HepG2 (cell line): ENCODE results near the gene RCHY1. TPM values are rescaled to one million over a fixed set of nuclear protein-coding genes. Genes with fewer than 3 reads are reported as not detected.
A peak's percentile ranks its signal among the peaks of the same experiment; 100 is the strongest.

Experiments used
- ATF1 ChIP-seq: IDR thresholded peaks from 2 replicates; pipeline ENCODE4 v1.6.1; 2016; ENCODE audit warnings: mild to moderate bottlenecking, control low read depth
- CREM ChIP-seq, 2 experiments: sonication (generic) in 1 of 2; formaldehyde crosslinking in 1 of 2; IDR thresholded peaks; 2 replicates each; pipeline versions ENCODE4 v1.4.0 to v1.6.1; 2016 to 2020; ENCODE audit warnings: antibody characterized with exemption in 1 of 2, mild to moderate bottlenecking in 1 of 2, missing genetic modification reagents in 1 of 2
- GATAD2A ChIP-seq: IDR thresholded peaks from 2 replicates; pipeline ENCODE4 v1.6.1; 2016
- KAT7 ChIP-seq: IDR thresholded peaks from 2 replicates; pipeline ENCODE4 v1.6.1; 2018; ENCODE audit warnings: borderline replicate concordance, missing compliant biosample characterization
- NFE2L2 ChIP-seq: fragments of 150-350 bp; IDR thresholded peaks from 2 replicates; pipeline ENCODE4 v1.6.1; 2014; ENCODE audit warnings: low read length
- NFIC ChIP-seq: IDR thresholded peaks from 2 replicates; pipeline ENCODE4 v1.6.1; 2012; ENCODE audit warnings: mild to moderate bottlenecking, low read length, inconsistent platforms
- REXO4 ChIP-seq: sonication (generic); formaldehyde crosslinking; IDR thresholded peaks from 2 replicates; pipeline ENCODE4 v1.8.0; 2022; ENCODE audit warnings: missing genetic modification reagents, mild to moderate bottlenecking, borderline replicate concordance
- RFX5 ChIP-seq: IDR thresholded peaks from 2 replicates; pipeline ENCODE4 v1.6.1; 2011; ENCODE audit warnings: low read depth, low read length, improper control_type of control experiment
- RFXANK ChIP-seq: IDR thresholded peaks from 2 replicates; pipeline ENCODE4 v1.6.1; 2016
- SIN3B ChIP-seq: fragments of 150-350 bp; IDR thresholded peaks from 2 replicates; pipeline ENCODE4 v1.6.1; 2014; ENCODE audit warnings: low read length
- ZBTB2 ChIP-seq: sonication (generic); formaldehyde crosslinking; IDR thresholded peaks from 2 replicates; pipeline ENCODE4 v1.8.0; 2022; ENCODE audit warnings: low read depth, missing genetic modification reagents
- ZFP1 ChIP-seq: IDR thresholded peaks from 2 replicates; pipeline ENCODE4 v1.6.1; 2016
- ZNF570 ChIP-seq: sonication (generic); formaldehyde crosslinking; IDR thresholded peaks from 2 replicates; pipeline ENCODE4 v1.4.0; 2020; ENCODE audit warnings: mild to moderate bottlenecking, missing genetic modification reagents, borderline replicate concordance
- ZSCAN25 ChIP-seq: sonication (generic); formaldehyde crosslinking; IDR thresholded peaks from 2 replicates; pipeline ENCODE4 v1.8.0; 2022; ENCODE audit warnings: mild to moderate bottlenecking, missing genetic modification reagents
- polyA plus RNA-seq, 8 experiments: library from polyadenylated mRNA; depleted of rRNA in 3 of 8; stranded (reverse) in 7 of 8; unstranded in 1 of 8; fragments of >200 nt; fragmentation: Illumina TruSeq in 4 of 8; extraction: Trizol in 4 of 8; gene quantifications; 2 replicates each; pipeline versions ENCODE4 v1.2.1 to v1.2.3, GENCODE V29; 2011 to 2016; ENCODE audit warnings: low read depth in 4 of 8, missing spikeins in 1 of 8, mixed read lengths in 1 of 8; ENCODE audit not compliant: insufficient read depth in 1 of 8
- total RNA-seq, 5 experiments: library from RNA; depleted of rRNA; stranded (reverse); fragments of >200 nt; fragmentation: Illumina TruSeq; extraction: Trizol; gene quantifications; 2 replicates each; pipeline ENCODE4 v1.2.3, GENCODE V29; 2016; ENCODE audit warnings: low read depth in 1 of 5
- TF ChIP-seq, protein P1 (sequence below): sonication (generic); formaldehyde crosslinking; IDR thresholded peaks from 2 replicates; pipeline ENCODE4 v1.4.0; 2020; ENCODE audit warnings: missing genetic modification reagents, borderline replicate concordance
- TF ChIP-seq, protein P2 (sequence below): sonication (generic); formaldehyde crosslinking; IDR thresholded peaks from 2 replicates; pipeline ENCODE4 v1.5.1; 2020; ENCODE audit warnings: missing genetic modification reagents, mild to moderate bottlenecking, borderline replicate concordance
- TF ChIP-seq, protein P3 (sequence below): sonication (generic); formaldehyde crosslinking; conservative IDR thresholded peaks from 2 replicates; pipeline ENCODE4 v1.4.0; 2020; ENCODE audit warnings: missing genetic modification reagents
- TF ChIP-seq, protein P4 (sequence below): sonication (generic); formaldehyde crosslinking; IDR thresholded peaks from 2 replicates; pipeline ENCODE4 v1.8.1; 2022; ENCODE audit warnings: mild to moderate bottlenecking, missing genetic modification reagents

RCHY1 gene
- total and polyA plus RNA-seq, 2 of the 13 experiments (the other 11 are each of a cell fraction or from before 2014, with no cell fraction given), result 19.9 to 30.5 TPM

DNA sequence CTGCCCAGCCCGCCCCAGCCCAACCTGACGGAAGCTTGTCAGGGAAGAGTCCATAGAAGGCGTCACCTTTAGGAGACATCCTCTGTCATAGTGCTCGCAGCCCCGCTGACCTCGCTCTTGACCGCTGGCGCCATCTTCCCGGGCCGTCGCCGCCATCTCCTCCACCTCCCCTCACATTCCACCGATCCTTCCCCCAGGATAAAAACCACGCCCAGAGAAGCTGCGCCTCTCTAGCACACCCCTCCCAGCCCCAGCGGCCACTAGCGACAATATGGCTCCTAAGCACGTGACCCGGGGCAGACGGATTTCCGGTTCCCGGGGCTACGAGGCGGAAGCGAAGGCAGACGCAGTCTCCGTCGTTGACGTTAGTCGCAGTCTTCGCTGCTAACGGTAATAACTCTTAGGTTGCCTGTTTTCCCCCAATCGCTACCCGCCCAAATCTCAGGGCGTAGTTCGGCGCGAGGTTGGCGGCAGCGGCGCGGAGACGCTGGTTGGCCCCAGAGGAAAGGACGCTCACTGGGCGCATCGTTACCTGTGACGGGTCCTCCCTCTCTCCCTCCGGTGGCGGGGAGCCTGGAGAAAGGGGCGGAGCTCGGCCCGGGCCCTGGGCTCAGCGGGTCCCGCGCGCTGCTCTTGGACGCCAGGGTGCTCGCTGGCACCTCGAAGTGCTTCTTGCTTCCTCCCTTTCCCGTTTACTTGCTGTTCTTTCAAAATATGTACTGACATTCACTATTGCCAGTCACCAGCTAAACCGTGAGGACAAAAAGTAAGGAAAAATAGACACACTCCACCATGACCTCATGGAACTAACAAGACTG lies at the start of gene RCHY1, which contains the start of gene THAP6 (continued):
- TF ChIP-seq, protein P1, sequence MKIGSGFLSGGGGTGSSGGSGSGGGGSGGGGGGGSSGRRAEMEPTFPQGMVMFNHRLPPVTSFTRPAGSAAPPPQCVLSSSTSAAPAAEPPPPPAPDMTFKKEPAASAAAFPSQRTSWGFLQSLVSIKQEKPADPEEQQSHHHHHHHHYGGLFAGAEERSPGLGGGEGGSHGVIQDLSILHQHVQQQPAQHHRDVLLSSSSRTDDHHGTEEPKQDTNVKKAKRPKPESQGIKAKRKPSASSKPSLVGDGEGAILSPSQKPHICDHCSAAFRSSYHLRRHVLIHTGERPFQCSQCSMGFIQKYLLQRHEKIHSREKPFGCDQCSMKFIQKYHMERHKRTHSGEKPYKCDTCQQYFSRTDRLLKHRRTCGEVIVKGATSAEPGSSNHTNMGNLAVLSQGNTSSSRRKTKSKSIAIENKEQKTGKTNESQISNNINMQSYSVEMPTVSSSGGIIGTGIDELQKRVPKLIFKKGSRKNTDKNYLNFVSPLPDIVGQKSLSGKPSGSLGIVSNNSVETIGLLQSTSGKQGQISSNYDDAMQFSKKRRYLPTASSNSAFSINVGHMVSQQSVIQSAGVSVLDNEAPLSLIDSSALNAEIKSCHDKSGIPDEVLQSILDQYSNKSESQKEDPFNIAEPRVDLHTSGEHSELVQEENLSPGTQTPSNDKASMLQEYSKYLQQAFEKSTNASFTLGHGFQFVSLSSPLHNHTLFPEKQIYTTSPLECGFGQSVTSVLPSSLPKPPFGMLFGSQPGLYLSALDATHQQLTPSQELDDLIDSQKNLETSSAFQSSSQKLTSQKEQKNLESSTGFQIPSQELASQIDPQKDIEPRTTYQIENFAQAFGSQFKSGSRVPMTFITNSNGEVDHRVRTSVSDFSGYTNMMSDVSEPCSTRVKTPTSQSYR, result peak; percentile 34; the same call in 1 of the 2 replicates
- TF ChIP-seq ATF1 (CRISPR knock-in tag), result peak; percentile 79
- TF ChIP-seq NFE2L2, result no peak
- peak; percentile 80 for TF ChIP-seq GATAD2A (CRISPR knock-in tag)
- peak; percentile 65; the same call in 1 of the 2 replicates for TF ChIP-seq RFXANK (CRISPR knock-in tag)
- no peak; the same call in 1 of the 2 replicates for TF ChIP-seq SIN3B
- TF ChIP-seq RFX5, result no peak; the same call in 1 of the 2 replicates
- TF ChIP-seq, protein P2, sequence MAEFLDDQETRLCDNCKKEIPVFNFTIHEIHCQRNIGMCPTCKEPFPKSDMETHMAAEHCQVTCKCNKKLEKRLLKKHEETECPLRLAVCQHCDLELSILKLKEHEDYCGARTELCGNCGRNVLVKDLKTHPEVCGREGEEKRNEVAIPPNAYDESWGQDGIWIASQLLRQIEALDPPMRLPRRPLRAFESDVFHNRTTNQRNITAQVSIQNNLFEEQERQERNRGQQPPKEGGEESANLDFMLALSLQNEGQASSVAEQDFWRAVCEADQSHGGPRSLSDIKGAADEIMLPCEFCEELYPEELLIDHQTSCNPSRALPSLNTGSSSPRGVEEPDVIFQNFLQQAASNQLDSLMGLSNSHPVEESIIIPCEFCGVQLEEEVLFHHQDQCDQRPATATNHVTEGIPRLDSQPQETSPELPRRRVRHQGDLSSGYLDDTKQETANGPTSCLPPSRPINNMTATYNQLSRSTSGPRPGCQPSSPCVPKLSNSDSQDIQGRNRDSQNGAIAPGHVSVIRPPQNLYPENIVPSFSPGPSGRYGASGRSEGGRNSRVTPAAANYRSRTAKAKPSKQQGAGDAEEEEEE, result no peak
- no peak for TF ChIP-seq ZNF570
- TF ChIP-seq ZFP1 (CRISPR knock-in tag), result 0 out of 2 replicates have a peak, but pooled peaks have one; percentile 49
- no peak for TF ChIP-seq ZSCAN25 (CRISPR knock-in tag)
- TF ChIP-seq REXO4, result no peak
- TF ChIP-seq KAT7 (CRISPR knock-in tag), result peak; percentile 94
- peak; percentile 93 for TF ChIP-seq ZBTB2
- TF ChIP-seq, protein P3, sequence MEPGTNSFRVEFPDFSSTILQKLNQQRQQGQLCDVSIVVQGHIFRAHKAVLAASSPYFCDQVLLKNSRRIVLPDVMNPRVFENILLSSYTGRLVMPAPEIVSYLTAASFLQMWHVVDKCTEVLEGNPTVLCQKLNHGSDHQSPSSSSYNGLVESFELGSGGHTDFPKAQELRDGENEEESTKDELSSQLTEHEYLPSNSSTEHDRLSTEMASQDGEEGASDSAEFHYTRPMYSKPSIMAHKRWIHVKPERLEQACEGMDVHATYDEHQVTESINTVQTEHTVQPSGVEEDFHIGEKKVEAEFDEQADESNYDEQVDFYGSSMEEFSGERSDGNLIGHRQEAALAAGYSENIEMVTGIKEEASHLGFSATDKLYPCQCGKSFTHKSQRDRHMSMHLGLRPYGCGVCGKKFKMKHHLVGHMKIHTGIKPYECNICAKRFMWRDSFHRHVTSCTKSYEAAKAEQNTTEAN (CRISPR knock-in tag), result no peak
- TF ChIP-seq CREM (IDR thresholded peaks at IDR 0.05), result peak; percentile 91
- no peak for TF ChIP-seq CREM (CRISPR knock-in tag; IDR thresholded peaks at IDR 0.05)
- TF ChIP-seq, protein P4, sequence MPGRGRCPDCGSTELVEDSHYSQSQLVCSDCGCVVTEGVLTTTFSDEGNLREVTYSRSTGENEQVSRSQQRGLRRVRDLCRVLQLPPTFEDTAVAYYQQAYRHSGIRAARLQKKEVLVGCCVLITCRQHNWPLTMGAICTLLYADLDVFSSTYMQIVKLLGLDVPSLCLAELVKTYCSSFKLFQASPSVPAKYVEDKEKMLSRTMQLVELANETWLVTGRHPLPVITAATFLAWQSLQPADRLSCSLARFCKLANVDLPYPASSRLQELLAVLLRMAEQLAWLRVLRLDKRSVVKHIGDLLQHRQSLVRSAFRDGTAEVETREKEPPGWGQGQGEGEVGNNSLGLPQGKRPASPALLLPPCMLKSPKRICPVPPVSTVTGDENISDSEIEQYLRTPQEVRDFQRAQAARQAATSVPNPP (CRISPR knock-in tag), result no peak; the same call in 1 of the 2 replicates
- TF ChIP-seq NFIC, result no peak
